Neural progenitor cell (in vitro differentiated cells): ENCODE measurements around the gene ASIC3. TPM values are rescaled to one million over a fixed set of nuclear protein-coding genes. Genes with fewer than 3 reads are reported as not detected.

Experiments used
- DNase-seq: peaks from one replicate; pipeline ENCODE4 v3.0.0-alpha.2; 2016; ENCODE audit warnings: low spot score
- H2AFZ ChIP-seq: fragments of 200-600 bp; sonication (generic); replicated peaks from 2 replicates; pipeline ENCODE4 v1.6.1; 2016; ENCODE audit warnings: antibody characterized with exemption
- H3F3A ChIP-seq: fragments of 200-600 bp; sonication (generic); 2 replicates; pipeline ENCODE4 v1.6.1; 2016; ENCODE audit warnings: antibody characterized with exemption, low read depth
- H3K27ac ChIP-seq: fragments of 200-600 bp; sonication (generic); 2 replicates; pipeline ENCODE4 v1.5.1; 2016; ENCODE audit warnings: mild to moderate bottlenecking
- H3K27me3 ChIP-seq: fragments of 200-600 bp; sonication (generic); 2 replicates; pipeline ENCODE4 v1.6.1; 2016; ENCODE audit warnings: mild to moderate bottlenecking, moderate library complexity
- H3K36me3 ChIP-seq: fragments of 200-600 bp; sonication (generic); 2 replicates; pipeline ENCODE4 v1.5.1; 2016
- H3K4me1 ChIP-seq: fragments of 200-600 bp; sonication (generic); 2 replicates; pipeline ENCODE4 v1.6.1; 2016; ENCODE audit warnings: mixed run types
- H3K4me2 ChIP-seq: fragments of 200-600 bp; sonication (generic); 2 replicates; pipeline ENCODE4 v1.6.1; 2016
- H3K4me3 ChIP-seq: fragments of 200-600 bp; sonication (generic); 2 replicates; pipeline ENCODE4 v1.5.1; 2016
- H3K79me2 ChIP-seq: fragments of 200-600 bp; sonication (generic); 2 replicates; pipeline ENCODE4 v1.6.1; 2016; ENCODE audit warnings: low read depth
- H3K9ac ChIP-seq: fragments of 200-600 bp; sonication (generic); 2 replicates; pipeline ENCODE4 v1.6.1; 2016
- H3K9me3 ChIP-seq: fragments of 200-600 bp; sonication (generic); 2 replicates; pipeline ENCODE4 v1.5.1; 2016; ENCODE audit warnings: low read depth
- H4K20me1 ChIP-seq: fragments of 200-600 bp; sonication (generic); 2 replicates; pipeline ENCODE4 v1.6.1; 2016; ENCODE audit warnings: low read depth
- H3K27ac Mint-ChIP-seq: 3 replicates; pipeline ENCODE4 v1.8.0; 2021; ENCODE audit warnings: mixed read lengths
- H3K27me3 Mint-ChIP-seq: 2 replicates; pipeline ENCODE4 v1.8.0; 2022; ENCODE audit warnings: low read depth, mild to moderate bottlenecking, inconsistent platforms, moderate library complexity, mixed read lengths; ENCODE audit not compliant: insufficient read depth
- H3K36me3 Mint-ChIP-seq: 3 replicates; pipeline ENCODE4 v1.8.0; 2021; ENCODE audit warnings: mixed read lengths
- H3K4me1 Mint-ChIP-seq: 3 replicates; pipeline ENCODE4 v1.8.0; 2021; ENCODE audit warnings: mixed read lengths
- H3K4me3 Mint-ChIP-seq: 3 replicates; pipeline ENCODE4 v1.8.0; 2021; ENCODE audit warnings: mild to moderate bottlenecking, moderate library complexity, mixed read lengths
- H3K9me3 Mint-ChIP-seq: 3 replicates; pipeline ENCODE4 v1.8.0; 2020; ENCODE audit warnings: mixed read lengths
- CTCF ChIP-seq: fragments of 200-600 bp; sonication (generic); IDR thresholded peaks from 2 replicates; pipeline ENCODE4 v1.5.1; 2017; ENCODE audit warnings: antibody characterized with exemption, mild to moderate bottlenecking
- EZH2 ChIP-seq: fragments of 200-600 bp; sonication (generic); IDR thresholded peaks from 2 replicates; pipeline ENCODE4 v1.6.1; 2017; ENCODE audit warnings: antibody characterized with exemption, mild to moderate bottlenecking, moderate library complexity
- EZH2phosphoT487 ChIP-seq: fragments of 200-600 bp; sonication (generic); IDR thresholded peaks from 2 replicates; pipeline ENCODE4 v1.6.1; 2017; ENCODE audit warnings: antibody characterized with exemption
- total RNA-seq: library from RNA; depleted of rRNA; stranded (reverse); fragments of >200 nt; gene quantifications from 2 replicates; pipeline ENCODE4 v1.2.3, GENCODE V29; 2015; ENCODE audit warnings: low replicate concordance

ASIC3 gene
- total RNA-seq, 1 donor from 2014 or later = not detected

GRCh38 chr7:151053751-151054150 lies 5.4 kb downstream of the ASIC3 start:
- peaks cover 16% of the 10 kb centered on the region for H3K27me3 Mint-ChIP-seq
- Histone ChIP-seq H3K27ac (no peak overlapping the region), H4K20me1 (peaks cover 43% of the 10 kb centered on the region), H3K9me3 (no peaks in the 10 kb centered on the region), H3K4me2 (no peak overlapping the region), H3K79me2 (no peaks in the 10 kb centered on the region), H3K9ac (no peak overlapping the region), H2AFZ (no peak overlapping the region), H3K4me3 (no peak overlapping the region), H3K4me1 (peaks cover 13% of the 10 kb centered on the region), H3K36me3 (no peaks in the 10 kb centered on the region), H3F3A (peaks cover 9% of the 10 kb centered on the region), H3K27me3 (peaks cover 59% of the 10 kb centered on the region)
- TF ChIP-seq CTCF = no peak
- TF ChIP-seq EZH2 = no peak
- no peak for TF ChIP-seq EZH2phosphoT487
- H3K4me1 Mint-ChIP-seq = peaks cover 22% of the 10 kb centered on the region
- H3K9me3 Mint-ChIP-seq = no peaks in the 10 kb centered on the region
- no peak overlapping the region for H3K27ac Mint-ChIP-seq
- H3K36me3 Mint-ChIP-seq = peaks cover 5% of the 10 kb centered on the region
- no peak overlapping the region for H3K4me3 Mint-ChIP-seq
- DNase-seq = no peak

GRCh38 chr7:151056283-151056665 lies 7.9 kb downstream of the ASIC3 start:
- H3K9me3 ChIP-seq = no peaks in the 10 kb centered on the region
- no peak overlapping the region for H3K27ac ChIP-seq
- Mint-ChIP-seq H3K4me1 (peaks cover 36% of the 10 kb centered on the region), H3K27ac (no peak overlapping the region), H3K9me3 (no peaks in the 10 kb centered on the region), H3K27me3 (peaks cover 12% of the 10 kb centered on the region), H3K4me3 (peak overlapping the region; percentile 94), H3K36me3 (peaks cover 5% of the 10 kb centered on the region)
- no peaks in the 10 kb centered on the region for H3K36me3 ChIP-seq
- DNase-seq = no peak
- no peak overlapping the region for H2AFZ ChIP-seq
- H3F3A ChIP-seq = peaks cover 23% of the 10 kb centered on the region
- H3K27me3 ChIP-seq = peaks cover 39% of the 10 kb centered on the region
- H3K79me2 ChIP-seq = peaks cover 7% of the 10 kb centered on the region
- H4K20me1 ChIP-seq = peaks cover 37% of the 10 kb centered on the region
- no peak overlapping the region for H3K4me3 ChIP-seq
- TF ChIP-seq EZH2phosphoT487 (no peak), CTCF (no peak), EZH2 (no peak)
- H3K4me1 ChIP-seq = peaks cover 28% of the 10 kb centered on the region
- H3K9ac ChIP-seq = no peak overlapping the region
- peak overlapping the region; percentile 84 for H3K4me2 ChIP-seq

GRCh38 chr7:151056666-151057505 lies 8.6 kb downstream of the ASIC3 start:
- peak; percentile 57 for DNase-seq
- Histone ChIP-seq H3K4me1 (peaks cover 34% of the 10 kb centered on the region), H3K79me2 (peaks cover 7% of the 10 kb centered on the region), H4K20me1 (peaks cover 37% of the 10 kb centered on the region), H3K9me3 (no peaks in the 10 kb centered on the region), H3K27ac (no peak overlapping the region), H3K4me3 (peak overlapping the region; percentile 77), H3K36me3 (no peaks in the 10 kb centered on the region), H3K27me3 (peaks cover 39% of the 10 kb centered on the region), H3K9ac (no peak overlapping the region), H3K4me2 (peak overlapping the region; percentile 84), H3F3A (peaks cover 27% of the 10 kb centered on the region), H2AFZ (no peak overlapping the region)
- Mint-ChIP-seq H3K27me3 (peaks cover 15% of the 10 kb centered on the region), H3K36me3 (peaks cover 5% of the 10 kb centered on the region), H3K9me3 (no peaks in the 10 kb centered on the region), H3K4me3 (peak overlapping the region; percentile 94), H3K27ac (peak overlapping the region; percentile 28), H3K4me1 (peaks cover 42% of the 10 kb centered on the region)
- peak; percentile 72 for TF ChIP-seq EZH2
- no peak for TF ChIP-seq CTCF
- TF ChIP-seq EZH2phosphoT487 = peak; percentile 22
